Caco-2 (cell line): Measurements from ENCODE around the gene KRT33A. TPM values are rescaled to one million over a fixed set of nuclear protein-coding genes. Genes with fewer than 3 reads are reported as not detected.

Source experiments
- BruUV-seq: library from RNA; stranded (reverse); fragments of 400-500 nt; replicated peaks from 2 replicates; lab custom pipeline; 2021; lab: Mats Ljungman, UMichigan
- CTCF ChIA-PET: fragments of 300-600 bp; sonication (Branson Sonifier 250); formaldehyde crosslinking; loops from one replicate; lab custom pipeline; 2022; ENCODE audit warnings: antibody characterized with exemption; lab: Charles Lee
- POLR2A ChIA-PET: fragments of 300-600 bp; sonication (Branson Sonifier 250); formaldehyde crosslinking; loops from one replicate; lab custom pipeline; 2022; ENCODE audit warnings: antibody characterized with exemption; lab: Charles Lee
- DNase-seq, 2 experiments: peaks; one replicate each; pipeline versions ENCODE4 v3.0.0 to v3.0.0-alpha.2; 2020 to 2022
- H3K27me3 ChIP-seq: replicated peaks from 2 replicates; pipeline ENCODE4 v1.6.0; 2011; ENCODE audit warnings: low read length; ENCODE audit not compliant: control insufficient read depth, insufficient read depth
- H3K36me3 ChIP-seq: 2 replicates; pipeline ENCODE4 v1.5.1; 2011; ENCODE audit warnings: low read length; ENCODE audit not compliant: control insufficient read depth, insufficient read depth
- H3K4me1 ChIP-seq: fragments of 250-450 bp; sonication (Bioruptor Pico); 2 replicates; pipeline ENCODE4 v1.5.1; 2020; ENCODE audit warnings: mild to moderate bottlenecking
- H3K4me3 ChIP-seq: 2 replicates; pipeline ENCODE4 v1.5.1; 2011; ENCODE audit warnings: low read depth, mild to moderate bottlenecking, control low read depth, low read length
- H3K9me3 ChIP-seq: fragments of 250-450 bp; sonication (Bioruptor Pico); 2 replicates; pipeline ENCODE4 v1.5.1; 2020; ENCODE audit warnings: mild to moderate bottlenecking, moderate library complexity
- H3K27ac Mint-ChIP-seq: one replicate; pipeline ENCODE4 v1.8.0; 2022; ENCODE audit warnings: mixed read lengths; ENCODE audit not compliant: unreplicated experiment
- H3K27me3 Mint-ChIP-seq: one replicate; pipeline ENCODE4 v1.8.0; 2022; ENCODE audit warnings: mixed read lengths; ENCODE audit not compliant: insufficient read depth, unreplicated experiment
- H3K36me3 Mint-ChIP-seq: one replicate; pipeline ENCODE4 v1.8.0; 2022; ENCODE audit warnings: mild to moderate bottlenecking, mixed read lengths; ENCODE audit not compliant: insufficient read depth, unreplicated experiment
- H3K4me1 Mint-ChIP-seq: one replicate; pipeline ENCODE4 v1.8.0; 2022; ENCODE audit warnings: low read depth, mixed read lengths; ENCODE audit not compliant: unreplicated experiment
- H3K4me3 Mint-ChIP-seq: one replicate; pipeline ENCODE4 v1.8.0; 2022; ENCODE audit warnings: mild to moderate bottlenecking, moderate library complexity, mixed read lengths; ENCODE audit not compliant: unreplicated experiment
- H3K9me3 Mint-ChIP-seq: one replicate; pipeline ENCODE4 v1.8.0; 2022; ENCODE audit warnings: mixed read lengths; ENCODE audit not compliant: unreplicated experiment
- CTCF ChIP-seq, 2 experiments: fragments of 200-600 bp in 1 of 2; IDR thresholded peaks; 1 replicate in 1 of 2; 2 replicates in 1 of 2; pipeline versions ENCODE4 v1.5.1 to v1.8.0; 2011 to 2022; ENCODE audit warnings: antibody characterized with exemption in 1 of 2, control low read depth in 1 of 2, inconsistent platforms in 1 of 2, low read depth in 1 of 2, low read length in 1 of 2, mild to moderate bottlenecking in 1 of 2, moderate library complexity in 1 of 2; ENCODE audit not compliant: insufficient read depth in 1 of 2, severe bottlenecking in 1 of 2, unreplicated experiment in 1 of 2
- intact Hi-C: fragments of 100-400 bp; cut with micrococcal nuclease; formaldehyde crosslinking; loops from one replicate; pipeline ENCODE4 v1.10.0; 2022; ENCODE audit not compliant: unreplicated experiment
- total RNA-seq: library from RNA; stranded (reverse); gene quantifications from 2 replicates; pipeline ENCODE4 v1.2.3, GENCODE V29; 2022

KRT33A gene
- total RNA-seq, 1 experiment from 2014 or later, result not detected

GRCh38 chr17:41340494-41340893 is 10.1 kb downstream of the KRT33A start:
- POLR2A ChIA-PET, result no interaction called here
- no peaks in the 10 kb centered on the region for H3K4me1 Mint-ChIP-seq
- H3K27ac Mint-ChIP-seq, result no peak overlapping the region
- H3K9me3 ChIP-seq, result no peaks in the 10 kb centered on the region
- H3K27me3 ChIP-seq, result no peaks in the 10 kb centered on the region
- no peak for DNase-seq
- no peaks in the 10 kb centered on the region for H3K4me1 ChIP-seq
- H3K27me3 Mint-ChIP-seq, result no peaks in the 10 kb centered on the region
- BruUV-seq, result no TSS peak
- no peaks in the 10 kb centered on the region for H3K36me3 Mint-ChIP-seq
- CTCF ChIA-PET, result no interaction called here
- H3K9me3 Mint-ChIP-seq, result peaks cover 10% of the 10 kb centered on the region
- TF ChIP-seq CTCF (IDR thresholded peaks at IDR 0.05; ENCODE audit: insufficient read depth in 1 of 2, low read depth in 1 of 2, low read length in 1 of 2, severe bottlenecking in 1 of 2, unreplicated experiment in 1 of 2), result no peak
- H3K4me3 ChIP-seq, result no peak overlapping the region
- H3K36me3 ChIP-seq, result no peaks in the 10 kb centered on the region
- intact Hi-C loops, result no loop called here
- H3K4me3 Mint-ChIP-seq, result no peak overlapping the region

DNA sequence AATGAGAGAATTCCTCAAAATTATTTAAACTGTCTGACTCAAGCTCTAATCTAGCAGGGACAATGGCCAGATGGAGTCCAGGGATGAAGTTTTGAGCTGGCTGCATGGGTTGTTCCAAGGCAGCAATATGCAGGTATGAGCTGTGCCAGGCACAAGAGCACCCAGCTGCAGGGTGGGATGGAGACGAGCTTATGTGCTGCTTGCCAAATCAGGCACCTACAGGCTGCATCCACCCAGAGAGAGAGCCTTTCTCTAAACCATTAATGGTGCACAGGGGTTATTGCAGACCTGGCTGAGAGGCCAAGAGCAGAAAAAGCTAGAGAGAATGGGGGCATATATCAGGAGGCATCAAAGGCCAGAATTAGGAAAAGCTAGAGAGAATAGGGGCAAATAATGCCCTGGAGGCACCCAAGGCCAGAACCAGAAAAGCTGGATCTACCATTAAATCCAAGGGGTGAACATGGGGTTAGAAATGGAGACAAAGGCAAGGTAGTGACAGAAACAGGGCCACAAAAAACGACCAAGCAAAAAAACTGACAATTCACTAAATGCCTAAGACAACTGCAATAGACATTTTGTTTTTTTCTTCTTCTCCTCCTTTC is 11.0 kb downstream of the KRT33A start:
- Histone ChIP-seq H3K36me3 (no peaks in the 10 kb centered on the region), H3K9me3 (no peaks in the 10 kb centered on the region), H3K4me1 (no peaks in the 10 kb centered on the region), H3K4me3 (no peak overlapping the region), H3K27me3 (no peaks in the 10 kb centered on the region)
- ChIA-PET POLR2A (no interaction called here), CTCF (no interaction called here)
- no peaks in the 10 kb centered on the region for H3K36me3 Mint-ChIP-seq
- H3K27ac Mint-ChIP-seq, result no peak overlapping the region
- no peak overlapping the region for H3K4me3 Mint-ChIP-seq
- TF ChIP-seq CTCF (IDR thresholded peaks at IDR 0.05; ENCODE audit: insufficient read depth in 1 of 2, low read depth in 1 of 2, low read length in 1 of 2, severe bottlenecking in 1 of 2, unreplicated experiment in 1 of 2), result no peak
- BruUV-seq, result no TSS peak
- peaks cover 10% of the 10 kb centered on the region for H3K9me3 Mint-ChIP-seq
- H3K27me3 Mint-ChIP-seq, result no peaks in the 10 kb centered on the region
- intact Hi-C loops, result no loop called here
- no peaks in the 10 kb centered on the region for H3K4me1 Mint-ChIP-seq
- no peak for DNase-seq

DNA sequence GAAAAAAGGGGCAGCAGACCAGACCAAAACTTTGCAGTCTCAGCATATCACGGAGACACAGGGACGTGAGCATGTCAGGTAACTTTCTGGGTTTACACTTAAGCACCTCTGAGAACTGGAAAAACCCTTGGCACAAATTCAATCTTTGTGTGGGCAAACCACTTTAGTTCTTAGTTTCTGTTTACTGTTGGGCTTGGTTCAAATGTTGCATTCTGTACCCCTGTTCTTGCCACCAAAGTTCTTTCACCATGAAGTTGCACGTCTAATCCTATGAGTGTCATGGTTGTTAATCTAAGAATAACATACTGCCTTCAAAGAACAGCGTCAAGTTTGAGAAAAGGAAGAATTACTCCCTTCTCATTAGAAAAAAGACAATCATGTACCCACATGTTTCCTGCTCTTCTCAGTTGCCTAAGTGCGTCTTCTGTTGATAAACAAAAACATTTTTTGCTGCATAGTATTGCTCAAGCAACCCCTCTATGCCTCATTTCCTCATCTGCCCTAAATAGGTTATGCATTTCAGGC is 11.6 kb downstream of the KRT33A start:
- H3K4me3 Mint-ChIP-seq, result no peak overlapping the region
- TF ChIP-seq CTCF (IDR thresholded peaks at IDR 0.05; ENCODE audit: insufficient read depth in 1 of 2, low read depth in 1 of 2, low read length in 1 of 2, severe bottlenecking in 1 of 2, unreplicated experiment in 1 of 2), result no peak
- ChIA-PET CTCF (no interaction called here), POLR2A (no interaction called here)
- no peak overlapping the region for H3K27ac Mint-ChIP-seq
- DNase-seq, result no peak
- no peaks in the 10 kb centered on the region for H3K4me1 ChIP-seq
- BruUV-seq, result no TSS peak
- H3K9me3 ChIP-seq, result no peaks in the 10 kb centered on the region
- H3K27me3 Mint-ChIP-seq, result no peaks in the 10 kb centered on the region
- intact Hi-C loops, result no loop called here
- no peak overlapping the region for H3K4me3 ChIP-seq
- no peaks in the 10 kb centered on the region for H3K4me1 Mint-ChIP-seq
- no peaks in the 10 kb centered on the region for H3K36me3 Mint-ChIP-seq
- peaks cover 10% of the 10 kb centered on the region for H3K9me3 Mint-ChIP-seq
- H3K36me3 ChIP-seq, result no peaks in the 10 kb centered on the region
- no peaks in the 10 kb centered on the region for H3K27me3 ChIP-seq
